Astrocyte of the cerebellum (primary cell): ENCODE results near the gene DIP2C.

Source experiments
- DNase-seq: peaks from one replicate; pipeline ENCODE4 v3.0.0-alpha.2; 2011; ENCODE audit warnings: low read depth
- H3K4me3 ChIP-seq: 2 replicates; pipeline ENCODE4 v1.5.1; 2011; ENCODE audit warnings: mild to moderate bottlenecking, low read depth, low read length, moderate library complexity
- CTCF ChIP-seq: IDR thresholded peaks from 2 replicates; pipeline ENCODE4 v1.5.1; 2012; ENCODE audit warnings: low read length, low read depth, moderate library complexity, mild to moderate bottlenecking; ENCODE audit errors: missing control alignments
- in situ Hi-C: cut with HindIII; loops from 2 replicates; pipeline ENCODE4 v1.10.0; 2017; ENCODE audit warnings: low sequenced_read_pairs

DIP2C gene

GRCh38 chr10:357201-357950 is 332.1 kb downstream of the DIP2C start:
- no peak for DNase-seq
- H3K4me3 ChIP-seq, result no peak overlapping the region
- no peak for TF ChIP-seq CTCF
- in situ Hi-C loops, result no loop called here

- TF ChIP-seq CTCF, result no peak
- in situ Hi-C loops, result no loop called here
- no peak for DNase-seq
- no peak overlapping the region for H3K4me3 ChIP-seq
Measured at GRCh38 chr10:356452-356851, 333.0 kb downstream of the DIP2C start.

- no peak for TF ChIP-seq CTCF
- in situ Hi-C loops, result no loop called here
- H3K4me3 ChIP-seq, result no peak overlapping the region
- DNase-seq, result no peak
Measured at GRCh38 chr10:354901-355617, 334.4 kb downstream of the DIP2C start.

GRCh38 chr10:352476-353235 is 336.8 kb downstream of the DIP2C start:
- in situ Hi-C loops, result no loop called here
- no peak for DNase-seq
- TF ChIP-seq CTCF, result no peak
- H3K4me3 ChIP-seq, result no peak overlapping the region

GRCh38 chr10:351770-352334 is 337.6 kb downstream of the DIP2C start:
- no peak for TF ChIP-seq CTCF
- in situ Hi-C loops, result no loop called here
- no peak for DNase-seq
- H3K4me3 ChIP-seq, result no peak overlapping the region

- in situ Hi-C loops, result no loop called here
- no peak for DNase-seq
- H3K4me3 ChIP-seq, result no peak overlapping the region
- no peak for TF ChIP-seq CTCF
Measured at GRCh38 chr10:350981-351501, 338.4 kb downstream of the DIP2C start.
